ENCODE measurements around the gene PEG3.

DNA sequence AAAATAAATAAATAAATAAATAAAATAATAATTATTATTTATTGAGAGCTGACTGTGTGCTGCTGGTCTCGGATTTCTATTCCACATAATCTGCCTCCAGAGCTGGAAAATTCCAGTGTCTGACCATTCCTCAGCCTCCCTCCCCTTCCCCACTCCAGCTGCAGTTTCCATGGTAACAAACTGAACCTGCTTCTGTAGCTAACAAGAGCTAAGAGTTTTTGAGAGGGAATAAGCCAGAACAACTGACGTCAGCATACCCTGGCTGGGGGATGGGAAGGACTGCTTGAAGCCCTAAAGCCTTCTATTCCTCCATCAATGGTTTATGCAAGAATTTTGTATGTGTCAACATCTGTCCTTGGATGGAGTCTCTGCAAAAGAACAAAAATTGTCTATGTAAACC lies 26.0 kb upstream of the PEG3 start:
- TF ChIP-seq, protein P1, sequence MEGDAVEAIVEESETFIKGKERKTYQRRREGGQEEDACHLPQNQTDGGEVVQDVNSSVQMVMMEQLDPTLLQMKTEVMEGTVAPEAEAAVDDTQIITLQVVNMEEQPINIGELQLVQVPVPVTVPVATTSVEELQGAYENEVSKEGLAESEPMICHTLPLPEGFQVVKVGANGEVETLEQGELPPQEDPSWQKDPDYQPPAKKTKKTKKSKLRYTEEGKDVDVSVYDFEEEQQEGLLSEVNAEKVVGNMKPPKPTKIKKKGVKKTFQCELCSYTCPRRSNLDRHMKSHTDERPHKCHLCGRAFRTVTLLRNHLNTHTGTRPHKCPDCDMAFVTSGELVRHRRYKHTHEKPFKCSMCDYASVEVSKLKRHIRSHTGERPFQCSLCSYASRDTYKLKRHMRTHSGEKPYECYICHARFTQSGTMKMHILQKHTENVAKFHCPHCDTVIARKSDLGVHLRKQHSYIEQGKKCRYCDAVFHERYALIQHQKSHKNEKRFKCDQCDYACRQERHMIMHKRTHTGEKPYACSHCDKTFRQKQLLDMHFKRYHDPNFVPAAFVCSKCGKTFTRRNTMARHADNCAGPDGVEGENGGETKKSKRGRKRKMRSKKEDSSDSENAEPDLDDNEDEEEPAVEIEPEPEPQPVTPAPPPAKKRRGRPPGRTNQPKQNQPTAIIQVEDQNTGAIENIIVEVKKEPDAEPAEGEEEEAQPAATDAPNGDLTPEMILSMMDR (conservative IDR thresholded peaks at IDR 0.05; ENCODE audit: low read depth in 2 of 2) = no peak
- TF ChIP-seq, protein P2, sequence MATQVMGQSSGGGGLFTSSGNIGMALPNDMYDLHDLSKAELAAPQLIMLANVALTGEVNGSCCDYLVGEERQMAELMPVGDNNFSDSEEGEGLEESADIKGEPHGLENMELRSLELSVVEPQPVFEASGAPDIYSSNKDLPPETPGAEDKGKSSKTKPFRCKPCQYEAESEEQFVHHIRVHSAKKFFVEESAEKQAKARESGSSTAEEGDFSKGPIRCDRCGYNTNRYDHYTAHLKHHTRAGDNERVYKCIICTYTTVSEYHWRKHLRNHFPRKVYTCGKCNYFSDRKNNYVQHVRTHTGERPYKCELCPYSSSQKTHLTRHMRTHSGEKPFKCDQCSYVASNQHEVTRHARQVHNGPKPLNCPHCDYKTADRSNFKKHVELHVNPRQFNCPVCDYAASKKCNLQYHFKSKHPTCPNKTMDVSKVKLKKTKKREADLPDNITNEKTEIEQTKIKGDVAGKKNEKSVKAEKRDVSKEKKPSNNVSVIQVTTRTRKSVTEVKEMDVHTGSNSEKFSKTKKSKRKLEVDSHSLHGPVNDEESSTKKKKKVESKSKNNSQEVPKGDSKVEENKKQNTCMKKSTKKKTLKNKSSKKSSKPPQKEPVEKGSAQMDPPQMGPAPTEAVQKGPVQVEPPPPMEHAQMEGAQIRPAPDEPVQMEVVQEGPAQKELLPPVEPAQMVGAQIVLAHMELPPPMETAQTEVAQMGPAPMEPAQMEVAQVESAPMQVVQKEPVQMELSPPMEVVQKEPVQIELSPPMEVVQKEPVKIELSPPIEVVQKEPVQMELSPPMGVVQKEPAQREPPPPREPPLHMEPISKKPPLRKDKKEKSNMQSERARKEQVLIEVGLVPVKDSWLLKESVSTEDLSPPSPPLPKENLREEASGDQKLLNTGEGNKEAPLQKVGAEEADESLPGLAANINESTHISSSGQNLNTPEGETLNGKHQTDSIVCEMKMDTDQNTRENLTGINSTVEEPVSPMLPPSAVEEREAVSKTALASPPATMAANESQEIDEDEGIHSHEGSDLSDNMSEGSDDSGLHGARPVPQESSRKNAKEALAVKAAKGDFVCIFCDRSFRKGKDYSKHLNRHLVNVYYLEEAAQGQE (IDR thresholded peaks at IDR 0.05; ENCODE audit: unreplicated experiment) = no peak
- TF ChIP-seq EZH2 (IDR thresholded peaks at IDR 0.05; ENCODE audit: low read depth, unreplicated experiment) (no peak), POLR2AphosphoS5 (IDR thresholded peaks at IDR 0.05; ENCODE audit: low read depth) (no peak), CREB1 (CRISPR knock-in tag; IDR thresholded peaks at IDR 0.05; ENCODE audit: low read depth) (no peak), ZNF331 (CRISPR knock-in tag; IDR thresholded peaks at IDR 0.05; ENCODE audit: low read depth) (no peak), EZH2phosphoT487 (IDR thresholded peaks at IDR 0.05; ENCODE audit: unreplicated experiment) (no peak)
- TF ChIP-seq, protein P3, sequence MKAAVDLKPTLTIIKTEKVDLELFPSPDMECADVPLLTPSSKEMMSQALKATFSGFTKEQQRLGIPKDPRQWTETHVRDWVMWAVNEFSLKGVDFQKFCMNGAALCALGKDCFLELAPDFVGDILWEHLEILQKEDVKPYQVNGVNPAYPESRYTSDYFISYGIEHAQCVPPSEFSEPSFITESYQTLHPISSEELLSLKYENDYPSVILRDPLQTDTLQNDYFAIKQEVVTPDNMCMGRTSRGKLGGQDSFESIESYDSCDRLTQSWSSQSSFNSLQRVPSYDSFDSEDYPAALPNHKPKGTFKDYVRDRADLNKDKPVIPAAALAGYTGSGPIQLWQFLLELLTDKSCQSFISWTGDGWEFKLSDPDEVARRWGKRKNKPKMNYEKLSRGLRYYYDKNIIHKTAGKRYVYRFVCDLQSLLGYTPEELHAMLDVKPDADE (IDR thresholded peaks at IDR 0.05) = no peak
